HG02885 (cell line): ENCODE data around the gene PRKCSH.
"Not testable (repeated sequence)": the region's sequence is repeated elsewhere in the genome, so short reads cannot be mapped to it uniquely, and the experiment has no call there.

Experiments
- ATAC-seq: cut with Tn5 transposase; IDR thresholded peaks from one replicate; pipeline ENCODE4 v1.9.1; 2021; ENCODE audit warnings: mild to moderate bottlenecking; ENCODE audit not compliant: unreplicated experiment, poor library complexity

Gene PRKCSH

GRCh38 chr19:11435057-11435832, at the start of gene PRKCSH, which contains the start of gene ODAD3:
TSS of gene PRKCSH (plus strand) at chr19:11435635. CDS start at chr19:11436118, 483 bp downstream.
TSS of gene ODAD3 (minus strand) at chr19:11435121. CDS start at chr19:11435016, 105 bp downstream.
- peak; percentile 90 for ATAC-seq

GRCh38 chr19:11387162-11388034, 48.0 kb upstream of the PRKCSH start:
- ATAC-seq = no peak

- ATAC-seq = no peak
Measured at GRCh38 chr19:11390359-11390758, 45.1 kb upstream of the PRKCSH start.

GRCh38 chr19:11390933-11391680, 44.3 kb upstream of the PRKCSH start:
- no peak for ATAC-seq

GRCh38 chr19:11397089-11397610, 38.3 kb upstream of the PRKCSH start:
- ATAC-seq = no peak

GRCh38 chr19:11399667-11400066, 35.8 kb upstream of the PRKCSH start:
- ATAC-seq = no peak

- ATAC-seq = no peak
Measured at GRCh38 chr19:11400798-11401197, 34.6 kb upstream of the PRKCSH start.

GRCh38 chr19:11401808-11402543, 33.5 kb upstream of the PRKCSH start:
- no peak for ATAC-seq

- no peak for ATAC-seq
Measured at GRCh38 chr19:11404588-11405222, 30.7 kb upstream of the PRKCSH start.

GRCh38 chr19:11405846-11406643, 29.4 kb upstream of the PRKCSH start:
- no peak for ATAC-seq

GRCh38 chr19:11406703-11407236, 28.7 kb upstream of the PRKCSH start:
- not testable (repeated sequence) for ATAC-seq

GRCh38 chr19:11408591-11408990, 26.8 kb upstream of the PRKCSH start:
- ATAC-seq = no peak

- ATAC-seq = no peak
Measured at GRCh38 chr19:11410682-11411081, 24.8 kb upstream of the PRKCSH start.

GRCh38 chr19:11414544-11414943, 20.9 kb upstream of the PRKCSH start:
- ATAC-seq = no peak

GRCh38 chr19:11416346-11417052, 18.9 kb upstream of the PRKCSH start:
- no peak for ATAC-seq

GRCh38 chr19:11418094-11418548, 17.3 kb upstream of the PRKCSH start:
- ATAC-seq = no peak
